Epithelial cell of esophagus (primary cell): ENCODE results near the gene BRMS1.

ENCODE experiments used
- DNase-seq: peaks from one replicate; pipeline ENCODE4 v3.0.0; 2010; ENCODE audit warnings: low read depth
- H3K4me3 ChIP-seq: 2 replicates; pipeline ENCODE4 v1.5.1; 2011; ENCODE audit warnings: mild to moderate bottlenecking, low read length, control low read depth
- CTCF ChIP-seq: IDR thresholded peaks from 2 replicates; pipeline ENCODE4 v1.5.1; 2011; ENCODE audit warnings: low read depth, mild to moderate bottlenecking, low read length, control low read depth, inconsistent platforms; ENCODE audit not compliant: insufficient read depth; ENCODE audit errors: missing control alignments

Gene BRMS1

DNA sequence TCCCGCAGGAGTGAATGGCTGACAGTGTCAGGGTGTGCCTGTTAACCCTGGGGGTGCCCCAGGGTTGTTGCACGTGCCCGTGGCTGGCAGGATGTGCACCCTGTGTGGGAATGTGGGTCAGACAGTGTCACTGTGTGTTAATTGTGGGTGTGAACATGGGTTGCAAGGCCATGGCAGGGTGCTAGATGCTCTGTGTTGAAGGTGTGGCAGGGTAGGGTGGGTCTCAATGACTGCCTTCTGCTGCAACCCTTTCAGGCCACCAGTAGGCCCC is 16.9 kb downstream of the BRMS1 start:
- no peak for TF ChIP-seq CTCF
- DNase-seq, result peak; percentile 53
- H3K4me3 ChIP-seq, result no peak overlapping the region

DNA sequence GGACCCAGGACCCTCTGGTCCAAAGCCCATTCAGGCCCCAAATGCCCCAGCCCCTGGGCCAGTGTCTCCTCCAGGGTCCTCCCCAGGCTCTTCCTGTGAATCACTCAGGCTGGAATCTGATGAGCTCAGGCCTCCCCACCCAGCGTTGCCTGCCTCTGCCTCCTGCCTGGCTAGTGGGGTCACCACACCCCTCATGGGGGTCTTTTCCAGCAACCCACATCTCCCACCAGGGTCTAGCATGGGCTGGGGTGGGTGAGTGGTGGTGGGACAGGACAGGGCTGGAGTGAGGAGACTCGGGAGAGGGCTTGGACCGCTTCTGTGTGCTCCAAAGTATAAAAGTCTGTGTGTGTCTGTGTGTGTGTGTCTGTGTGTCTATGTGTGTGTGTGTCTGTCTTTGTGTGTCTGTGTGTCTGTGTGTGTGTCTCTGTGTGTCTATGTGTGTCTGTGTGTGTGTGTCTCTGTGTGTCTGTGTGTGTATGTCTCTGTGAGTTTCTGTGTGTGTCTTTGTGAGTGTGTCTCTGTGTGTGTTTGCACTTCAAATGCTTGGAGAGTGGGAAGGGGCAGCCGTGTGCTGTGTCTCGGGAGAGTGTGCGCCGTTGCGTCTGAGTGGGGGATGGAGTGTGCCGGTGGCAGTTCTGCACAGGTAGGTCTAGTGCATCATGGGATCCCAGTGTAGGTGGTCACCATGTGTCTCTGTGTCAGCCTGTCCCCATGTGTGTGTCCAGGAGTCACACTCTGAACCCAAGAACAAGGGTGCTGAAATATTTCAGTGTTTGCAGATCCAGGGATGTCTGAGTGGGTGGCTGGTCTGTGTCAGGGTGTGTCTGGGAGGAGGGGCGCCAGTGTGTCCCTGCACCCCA is 17.5 kb downstream of the BRMS1 start:
- peak; percentile 45 for DNase-seq
- no peak for TF ChIP-seq CTCF
- no peak overlapping the region for H3K4me3 ChIP-seq

DNA sequence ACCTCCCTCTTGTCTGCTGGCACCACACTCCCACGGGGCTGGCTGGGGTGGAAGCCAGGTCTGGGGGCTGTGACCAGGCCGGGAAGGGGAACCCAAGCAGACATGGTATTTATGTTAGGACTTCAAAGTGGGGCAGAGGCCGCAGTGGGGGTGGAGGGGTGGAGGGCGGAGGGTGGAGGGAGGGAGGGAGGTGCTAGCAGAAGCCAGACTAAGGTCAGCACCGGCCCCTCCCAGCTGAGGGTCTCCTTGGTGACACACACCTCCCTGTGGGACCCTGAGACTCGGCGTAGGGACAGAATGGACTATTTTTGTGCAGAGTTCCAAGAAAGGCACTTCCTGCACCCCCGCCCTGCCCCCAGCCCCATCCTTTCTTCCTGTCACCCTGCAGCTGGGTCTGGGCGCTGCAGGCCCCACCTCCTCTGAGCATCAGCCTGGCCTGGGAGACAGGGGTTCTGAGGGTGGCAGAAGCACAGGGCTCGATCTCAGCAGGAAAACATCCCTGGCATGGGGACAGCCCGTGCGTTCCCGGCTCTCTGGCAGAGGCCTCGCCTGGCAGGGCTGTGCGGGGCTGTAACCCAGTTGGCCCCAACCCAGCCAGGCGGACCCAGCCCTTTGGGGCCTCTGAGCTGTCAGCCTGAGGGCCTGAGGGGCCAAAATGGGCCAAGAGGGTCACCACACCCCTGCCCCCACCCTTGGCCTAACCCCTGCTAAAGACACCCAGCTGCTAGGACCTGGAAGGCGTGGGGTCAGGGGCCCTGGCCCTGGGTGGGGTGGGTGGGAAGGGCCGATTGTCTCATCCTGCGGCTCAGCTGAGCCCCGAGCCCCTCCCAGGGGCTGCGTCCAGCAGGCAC is 18.4 kb downstream of the BRMS1 start:
- no peak for TF ChIP-seq CTCF
- H3K4me3 ChIP-seq, result no peak overlapping the region
- DNase-seq, result no peak

GRCh38 chr11:66325263-66325671 is 19.6 kb downstream of the BRMS1 start:
- H3K4me3 ChIP-seq, result no peak overlapping the region
- no peak for TF ChIP-seq CTCF
- no peak for DNase-seq

GRCh38 chr11:66324664-66325063 is 20.2 kb downstream of the BRMS1 start:
- no peak overlapping the region for H3K4me3 ChIP-seq
- DNase-seq, result no peak
- no peak for TF ChIP-seq CTCF

DNA sequence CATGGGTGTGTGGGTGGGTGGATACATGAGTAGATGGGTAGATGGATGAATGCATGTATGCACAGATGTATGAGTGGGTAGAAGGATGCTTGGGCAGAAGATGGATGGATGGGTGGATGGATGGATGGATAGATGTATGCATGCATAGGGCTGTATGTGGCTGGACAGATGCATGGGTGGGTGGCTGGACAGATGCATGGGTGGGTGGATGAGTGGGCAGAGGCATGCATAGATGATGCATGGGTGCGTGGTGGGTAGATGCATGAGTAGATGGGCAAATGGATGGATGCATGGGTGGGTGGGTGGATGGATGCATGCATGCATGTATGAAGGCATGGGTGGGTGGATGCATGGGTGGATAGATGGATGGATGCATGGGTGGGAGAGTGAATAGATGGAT is 21.2 kb downstream of the BRMS1 start:
- no peak for TF ChIP-seq CTCF

More for the DNA sequence above, 21.2 kb downstream of the BRMS1 start:
- no peak for DNase-seq
- no peak overlapping the region for H3K4me3 ChIP-seq
